Left lung (tissue), 10 donors: ENCODE data around the gene PKMYT1. TPM values are rescaled to one million over a fixed set of nuclear protein-coding genes. Genes with fewer than 3 reads are reported as not detected.
A peak's percentile ranks its signal among the peaks of the same experiment; 100 is the strongest.

ENCODE experiments used
- ATAC-seq: fragments of 200-7000 bp; cut with Tn5 transposase; one replicate; pipeline ENCODE4 v1.9.1; 2020; ENCODE audit warnings: moderate library complexity
- DNase-seq, 4 donors: peaks; one replicate each; pipeline ENCODE4 v3.0.0-alpha.2; 2013 to 2020
- H3K27ac ChIP-seq, 2 donors: fragments of 200-600 bp; sonication (generic) in 1 of 2; one replicate each; pipeline versions ENCODE4 v1.5.0 to v1.8.0; 2020 to 2021
- H3K27me3 ChIP-seq, 2 donors: fragments of 200-600 bp; sonication (generic) in 1 of 2; one replicate each; pipeline versions ENCODE4 v1.5.0 to v1.8.0; 2020 to 2021
- H3K36me3 ChIP-seq, 2 donors: fragments of 200-600 bp; sonication (generic) in 1 of 2; one replicate each; pipeline versions ENCODE4 v1.5.0 to v1.8.0; 2020 to 2021
- H3K4me1 ChIP-seq, 2 donors: fragments of 200-600 bp; one replicate each; pipeline ENCODE4 v1.8.0; 2021
- H3K4me3 ChIP-seq, 2 donors: fragments of 200-600 bp; sonication (generic) in 1 of 2; one replicate each; pipeline versions ENCODE4 v1.5.0 to v1.8.0; 2020 to 2021; ENCODE audit warnings: mild to moderate bottlenecking in 1 of 2
- H3K9me3 ChIP-seq, 2 donors: fragments of 200-600 bp; sonication (generic) in 1 of 2; one replicate each; pipeline versions ENCODE4 v1.5.0 to v1.8.0; 2020 to 2021
- CTCF ChIP-seq, 2 donors: fragments of 200-600 bp; sonication (generic) in 1 of 2; IDR thresholded peaks; one replicate each; pipeline versions ENCODE4 v1.5.0 to v1.8.0; 2021; ENCODE audit warnings: antibody characterized with exemption in 2 of 2
- intact Hi-C, 2 donors: fragments of 100-400 bp; cut with DNase I; formaldehyde crosslinking; loops; one replicate each; pipeline versions ENCODE4 v1.11.2 to v1.14.2; 2022
- polyA plus RNA-seq, 6 donors: library from polyadenylated mRNA; unstranded; fragments of 120-200 nt; gene quantifications; one replicate each; pipeline ENCODE4 v1.2.1, GENCODE V29; 2013; ENCODE audit not compliant: insufficient read length in 6 of 6
- total RNA-seq, 2 donors: library from RNA; stranded (reverse); fragmentation: NEBNext Ultra II Directional; extraction: Animal tissue kit (Norgen Biotek cat#: 25700); gene quantifications; one replicate each; pipeline ENCODE4 v1.2.1, GENCODE V29; 2021
- donor health status: DM: no; HTN: yes; CAD: no.
- donor health status: DM: no; HTN: no; CAD: no.

The PKMYT1 gene
- total and polyA plus RNA-seq, 8 donors, result 13.9 to 21.8 (median 17.2) TPM

DNA sequence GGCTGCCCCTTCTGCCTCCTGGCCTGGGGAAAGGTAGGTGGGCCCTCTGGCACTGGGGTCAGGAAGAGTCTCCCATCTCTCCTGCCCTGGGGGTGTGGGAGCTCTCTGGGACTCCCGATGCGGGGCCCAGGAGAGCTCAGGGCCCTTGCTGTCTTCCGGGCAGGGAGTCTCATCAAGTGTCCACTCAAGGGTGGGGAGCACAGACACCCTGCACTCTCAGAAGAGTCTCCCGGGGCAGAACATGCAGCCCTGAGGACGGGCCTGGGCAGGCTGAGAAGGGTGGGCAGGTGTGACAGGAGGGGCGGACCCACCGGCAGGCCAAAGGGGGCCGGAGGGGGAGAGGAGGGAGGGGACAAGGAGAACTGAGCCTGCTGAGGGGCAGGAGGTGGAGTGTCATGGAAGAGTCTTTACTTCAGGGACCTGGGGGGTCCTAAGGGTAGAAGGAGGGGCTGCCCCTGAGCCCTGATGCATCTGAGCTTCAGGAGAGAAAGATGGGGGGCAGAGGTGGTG lies 8.4 kb upstream of the PKMYT1 start:
- ATAC-seq (no peak), DNase-seq (no peak)
- TF ChIP-seq CTCF (IDR thresholded peaks at IDR 0.05), result no peak
- Histone ChIP-seq H3K36me3 (no peaks in the 10 kb centered on the region), H3K27me3 (peaks cover 0 to 49% of the 10 kb centered on the region in 2 donors), H3K27ac (no peak overlapping the region), H3K4me1 (peaks cover 0 to 6% of the 10 kb centered on the region in 2 donors), H3K9me3 (no peaks in the 10 kb centered on the region), H3K4me3 (no peak overlapping the region)
- intact Hi-C loops, result no loop called here

DNA sequence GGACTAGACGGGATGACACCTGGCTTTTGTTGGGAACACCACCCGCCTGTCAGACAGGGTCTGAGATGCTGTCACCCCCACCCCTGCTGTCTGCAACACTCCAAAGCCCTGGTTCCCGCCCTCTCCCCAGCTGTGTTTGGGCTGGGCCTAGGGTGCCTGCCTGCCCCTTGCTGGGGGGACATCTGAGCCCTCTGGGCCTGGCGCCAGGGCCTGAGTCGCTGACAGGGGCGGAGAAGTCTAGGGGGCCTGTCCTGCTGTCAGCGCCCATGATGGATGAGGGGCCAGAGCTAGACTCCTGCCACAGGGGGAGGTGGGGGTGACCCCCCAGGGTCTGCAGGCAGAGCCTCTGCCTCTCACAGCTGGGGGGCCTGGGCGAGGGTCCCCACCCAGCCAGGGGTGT lies 7.6 kb upstream of the PKMYT1 start:
- H3K9me3 ChIP-seq, result no peaks in the 10 kb centered on the region
- H3K4me1 ChIP-seq, result peaks cover 0 to 13% of the 10 kb centered on the region in 2 donors
- DNase-seq (peak in 2 of 4 donors; percentile 56 to 81), ATAC-seq (no peak)
- peaks cover 0 to 49% of the 10 kb centered on the region in 2 donors for H3K27me3 ChIP-seq
- no peaks in the 10 kb centered on the region for H3K36me3 ChIP-seq
- no peak overlapping the region for H3K27ac ChIP-seq
- no peak for TF ChIP-seq CTCF (IDR thresholded peaks at IDR 0.05)
- no peak overlapping the region for H3K4me3 ChIP-seq
- intact Hi-C loops, result no loop called here

DNA sequence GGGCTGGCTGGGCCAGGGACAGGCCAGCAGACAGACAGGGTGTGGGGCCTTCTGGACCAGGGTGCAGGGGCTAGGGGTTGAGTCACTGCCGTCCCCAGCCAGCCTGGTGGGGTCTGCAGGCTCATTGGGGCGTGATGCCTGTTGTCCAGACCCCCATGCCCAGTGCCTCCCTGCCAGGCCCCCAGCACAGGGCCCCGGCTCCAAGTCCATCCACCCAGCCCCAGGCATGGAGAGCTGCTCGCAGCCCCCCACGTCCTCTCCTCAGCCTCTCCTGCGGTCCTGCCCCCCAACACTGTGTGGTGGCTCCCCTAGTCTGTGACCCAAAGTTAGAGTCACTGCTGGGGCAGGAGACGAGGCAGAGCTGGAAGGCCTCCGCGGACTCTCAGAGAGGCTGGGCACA lies 7.0 kb upstream of the PKMYT1 start:
- H3K9me3 ChIP-seq, result no peaks in the 10 kb centered on the region
- H3K27me3 ChIP-seq, result peaks cover 0 to 49% of the 10 kb centered on the region in 2 donors
- H3K36me3 ChIP-seq, result no peaks in the 10 kb centered on the region
- H3K4me3 ChIP-seq, result no peak overlapping the region
- no peak overlapping the region for H3K27ac ChIP-seq
- peaks cover 0 to 13% of the 10 kb centered on the region in 2 donors for H3K4me1 ChIP-seq
- intact Hi-C loops, result no loop called here
- no peak for TF ChIP-seq CTCF (IDR thresholded peaks at IDR 0.05)
- ATAC-seq, result no peak
- no peak for DNase-seq

GRCh38 chr16:2986623-2987188 lies 6.5 kb upstream of the PKMYT1 start:
- Histone ChIP-seq H3K4me3 (no peak overlapping the region), H3K9me3 (no peaks in the 10 kb centered on the region), H3K27me3 (peaks cover 0 to 49% of the 10 kb centered on the region in 2 donors), H3K27ac (no peak overlapping the region), H3K36me3 (no peaks in the 10 kb centered on the region), H3K4me1 (peaks cover 0 to 13% of the 10 kb centered on the region in 2 donors)
- ATAC-seq, result no peak
- intact Hi-C loops, result no loop called here
- DNase-seq, result peak in 1 of 4 donors; percentile 71
- no peak for TF ChIP-seq CTCF (IDR thresholded peaks at IDR 0.05)

- intact Hi-C loops, result no loop called here
- ATAC-seq (no peak), DNase-seq (no peak)
- no peak overlapping the region for H3K4me3 ChIP-seq
- peaks cover 0 to 46% of the 10 kb centered on the region in 2 donors for H3K27me3 ChIP-seq
- no peak for TF ChIP-seq CTCF (IDR thresholded peaks at IDR 0.05)
- H3K4me1 ChIP-seq, result peaks cover 3 to 19% of the 10 kb centered on the region in 2 donors
- no peaks in the 10 kb centered on the region for H3K9me3 ChIP-seq
- no peak overlapping the region for H3K27ac ChIP-seq
- H3K36me3 ChIP-seq, result no peaks in the 10 kb centered on the region
Observed at GRCh38 chr16:2985893-2986355, 5.7 kb upstream of the PKMYT1 start.
